Epithelial cell of esophagus (primary cell): ENCODE results near the gene TIMM10B.

Experiments
- DNase-seq: peaks from one replicate; pipeline ENCODE4 v3.0.0; 2010; ENCODE audit warnings: low read depth
- H3K4me3 ChIP-seq: 2 replicates; pipeline ENCODE4 v1.5.1; 2011; ENCODE audit warnings: mild to moderate bottlenecking, low read length, control low read depth
- TF ChIP-seq, protein P1 (sequence below): IDR thresholded peaks from 2 replicates; pipeline ENCODE4 v1.5.1; 2011; ENCODE audit warnings: low read depth, mild to moderate bottlenecking, low read length, control low read depth, inconsistent platforms; ENCODE audit not compliant: insufficient read depth; ENCODE audit errors: missing control alignments

The TIMM10B gene

DNA sequence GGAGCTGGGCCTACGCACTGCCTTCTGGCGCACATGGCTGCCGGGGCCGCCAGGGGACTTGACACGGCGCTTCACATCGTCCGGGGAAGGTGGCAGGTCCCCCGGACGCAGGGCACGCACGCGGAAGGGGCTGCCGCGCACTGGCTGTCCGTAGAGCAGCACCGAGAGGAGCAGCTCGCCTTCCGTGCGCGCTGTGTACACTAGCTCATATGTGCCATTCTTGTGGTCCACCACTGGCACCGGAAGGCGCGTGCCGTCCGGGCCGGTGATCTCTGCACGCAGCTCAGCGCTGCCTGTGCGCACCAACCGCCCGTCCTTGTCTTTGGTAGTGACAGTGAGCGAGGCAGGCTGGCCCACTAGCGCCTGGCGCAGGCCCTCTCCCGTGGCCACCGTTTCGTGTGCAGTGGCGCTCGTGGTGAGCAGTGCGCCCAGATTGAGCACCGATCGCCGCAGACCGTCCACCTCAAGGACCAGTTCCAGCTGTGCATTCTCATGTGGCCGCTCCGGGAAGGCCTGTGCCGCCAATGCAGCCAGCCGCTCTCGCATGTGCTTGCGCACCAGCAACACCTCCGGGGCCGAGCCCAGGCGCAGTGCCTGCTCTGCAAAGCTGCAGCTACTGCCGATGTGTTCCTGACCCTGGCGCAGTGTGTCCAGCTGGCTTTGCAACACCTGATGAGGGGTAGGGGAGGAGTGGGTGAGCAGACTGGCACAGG, 24.8 kb upstream of the TIMM10B start:
- TF ChIP-seq, protein P1, sequence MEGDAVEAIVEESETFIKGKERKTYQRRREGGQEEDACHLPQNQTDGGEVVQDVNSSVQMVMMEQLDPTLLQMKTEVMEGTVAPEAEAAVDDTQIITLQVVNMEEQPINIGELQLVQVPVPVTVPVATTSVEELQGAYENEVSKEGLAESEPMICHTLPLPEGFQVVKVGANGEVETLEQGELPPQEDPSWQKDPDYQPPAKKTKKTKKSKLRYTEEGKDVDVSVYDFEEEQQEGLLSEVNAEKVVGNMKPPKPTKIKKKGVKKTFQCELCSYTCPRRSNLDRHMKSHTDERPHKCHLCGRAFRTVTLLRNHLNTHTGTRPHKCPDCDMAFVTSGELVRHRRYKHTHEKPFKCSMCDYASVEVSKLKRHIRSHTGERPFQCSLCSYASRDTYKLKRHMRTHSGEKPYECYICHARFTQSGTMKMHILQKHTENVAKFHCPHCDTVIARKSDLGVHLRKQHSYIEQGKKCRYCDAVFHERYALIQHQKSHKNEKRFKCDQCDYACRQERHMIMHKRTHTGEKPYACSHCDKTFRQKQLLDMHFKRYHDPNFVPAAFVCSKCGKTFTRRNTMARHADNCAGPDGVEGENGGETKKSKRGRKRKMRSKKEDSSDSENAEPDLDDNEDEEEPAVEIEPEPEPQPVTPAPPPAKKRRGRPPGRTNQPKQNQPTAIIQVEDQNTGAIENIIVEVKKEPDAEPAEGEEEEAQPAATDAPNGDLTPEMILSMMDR, result no peak
- H3K4me3 ChIP-seq, result no peak overlapping the region

DNA sequence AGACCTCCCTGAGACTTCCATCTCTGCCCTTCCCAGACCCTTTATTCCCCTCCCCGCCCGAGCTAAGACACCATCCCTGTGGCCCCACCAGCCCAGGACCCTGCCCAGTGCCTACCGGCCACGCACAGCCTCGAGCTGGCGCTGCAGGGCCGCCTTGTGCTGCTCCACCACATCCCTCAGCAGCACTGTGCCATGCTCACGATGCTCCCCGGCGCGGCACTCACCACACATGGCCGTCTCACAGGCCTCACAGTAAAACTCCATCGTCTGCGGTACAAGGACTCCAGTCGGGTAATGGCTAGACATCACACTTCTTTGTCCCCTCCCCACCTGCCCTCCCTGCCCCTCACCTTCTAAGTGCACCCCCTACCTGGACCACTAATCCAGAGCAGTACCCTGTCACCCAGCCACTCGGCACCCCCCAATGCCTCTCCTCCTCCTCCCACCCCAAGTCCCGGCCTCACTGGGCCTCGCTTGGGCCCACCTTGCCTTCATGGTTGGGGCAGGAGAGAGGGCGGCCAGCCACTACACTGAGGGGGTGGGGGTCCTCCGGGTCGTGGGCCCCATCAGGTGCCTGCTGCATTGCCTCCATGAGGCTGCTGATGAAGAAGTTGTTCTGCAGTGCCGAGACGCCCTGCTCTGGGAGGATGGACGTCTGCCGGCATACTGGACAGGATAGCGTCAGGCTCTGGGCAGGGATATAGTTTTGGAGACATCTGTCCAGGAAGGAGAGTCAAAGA, 23.6 kb upstream of the TIMM10B start:
- H3K4me3 ChIP-seq, result no peak overlapping the region
- no peak for DNase-seq
- TF ChIP-seq, protein P1, result no peak

More for the DNA sequence above, 24.8 kb upstream of the TIMM10B start:
- DNase-seq, result no peak

DNA sequence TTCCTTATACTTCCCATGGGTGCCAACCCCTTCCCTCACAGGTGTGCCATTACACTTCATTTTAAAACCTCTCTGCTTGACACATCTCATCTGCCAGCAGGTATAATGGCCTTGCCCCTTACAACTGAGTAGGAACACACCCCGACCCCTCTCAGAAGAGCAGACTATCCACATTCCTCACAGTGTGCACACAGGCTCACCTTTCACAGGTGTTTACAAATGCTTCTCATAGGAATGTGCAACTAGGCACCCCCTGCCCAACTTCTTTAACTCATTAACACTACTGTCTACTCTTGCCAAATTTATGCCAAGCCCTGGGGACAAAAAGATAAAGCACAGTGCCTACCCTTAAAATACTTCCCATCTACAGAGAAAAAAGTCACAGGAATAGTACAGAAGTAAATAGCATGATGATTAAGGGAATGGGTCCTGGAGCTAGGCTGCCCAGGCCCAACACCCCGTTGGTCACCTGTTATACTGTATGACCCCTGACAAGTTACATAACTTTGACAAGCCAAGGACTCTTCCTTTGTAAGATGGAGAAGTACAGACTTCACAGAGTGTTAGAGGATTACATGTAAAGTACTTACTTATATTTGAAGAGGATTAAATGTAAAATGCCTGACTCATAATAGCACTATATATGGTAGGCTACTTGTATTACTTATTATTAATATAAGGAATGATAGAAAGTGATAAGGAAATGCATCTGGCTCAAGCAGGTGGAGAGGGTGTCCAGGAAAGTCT, 22.8 kb upstream of the TIMM10B start:
- no peak for DNase-seq
- TF ChIP-seq, protein P1, result no peak
- no peak overlapping the region for H3K4me3 ChIP-seq

DNA sequence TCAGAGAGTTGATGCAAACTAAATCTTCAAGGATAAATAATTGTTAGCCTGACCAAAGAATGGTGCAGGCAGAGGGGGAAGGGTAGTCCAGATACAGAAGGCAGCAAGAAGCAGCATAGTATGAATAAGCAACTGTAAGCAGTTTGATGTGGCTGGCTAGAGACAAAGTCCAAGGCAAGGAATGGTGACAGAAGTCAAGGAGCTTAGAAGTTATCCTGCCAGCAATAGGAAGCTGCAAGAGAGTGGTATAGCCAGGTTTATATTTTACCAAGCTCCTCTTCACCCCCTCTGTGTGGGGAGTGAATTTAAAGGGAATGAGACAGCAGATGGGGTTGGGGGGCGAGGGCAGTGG, 22.2 kb upstream of the TIMM10B start:
- TF ChIP-seq, protein P1, result no peak
- DNase-seq, result no peak
- H3K4me3 ChIP-seq, result no peak overlapping the region

DNA sequence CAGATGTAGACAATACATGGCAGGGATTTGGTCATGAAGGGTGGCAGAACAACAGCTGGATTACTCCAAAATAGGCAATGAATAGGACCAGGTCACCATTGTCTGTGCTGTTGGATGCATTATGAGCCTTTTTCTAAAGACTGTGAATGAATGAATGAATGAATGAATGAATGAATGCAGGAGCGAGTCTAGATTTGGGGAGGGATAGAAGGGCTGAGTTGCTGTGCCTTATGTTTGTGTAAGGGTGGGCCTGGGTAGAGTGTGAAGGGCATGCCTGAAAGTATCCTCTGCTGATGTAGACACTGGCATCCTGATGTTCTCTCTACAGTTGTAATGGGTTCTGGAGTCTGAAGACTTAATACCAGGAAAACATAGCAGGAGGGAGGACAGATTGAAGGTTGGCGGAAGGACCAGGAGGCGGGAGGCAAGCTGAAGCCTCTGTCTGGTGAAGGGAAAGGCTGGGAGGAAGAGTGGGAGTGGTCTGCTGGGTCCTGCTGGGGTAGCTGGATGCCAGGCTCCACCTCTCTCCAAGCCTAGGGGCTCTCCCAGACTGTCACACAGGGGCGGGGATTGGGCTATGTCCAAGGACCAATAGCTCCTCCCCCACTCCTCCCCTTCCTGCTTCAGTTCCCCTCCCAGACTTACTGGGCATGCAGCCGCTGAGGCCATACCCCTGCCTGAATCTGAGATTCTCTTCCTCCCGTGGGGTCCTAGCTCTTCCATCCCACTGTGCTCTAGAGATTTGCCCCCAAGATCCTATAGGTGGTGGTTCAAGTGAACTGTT, 12.4 kb upstream of the TIMM10B start:
- TF ChIP-seq, protein P1, result no peak
- DNase-seq, result peak; percentile 83
- no peak overlapping the region for H3K4me3 ChIP-seq

DNA sequence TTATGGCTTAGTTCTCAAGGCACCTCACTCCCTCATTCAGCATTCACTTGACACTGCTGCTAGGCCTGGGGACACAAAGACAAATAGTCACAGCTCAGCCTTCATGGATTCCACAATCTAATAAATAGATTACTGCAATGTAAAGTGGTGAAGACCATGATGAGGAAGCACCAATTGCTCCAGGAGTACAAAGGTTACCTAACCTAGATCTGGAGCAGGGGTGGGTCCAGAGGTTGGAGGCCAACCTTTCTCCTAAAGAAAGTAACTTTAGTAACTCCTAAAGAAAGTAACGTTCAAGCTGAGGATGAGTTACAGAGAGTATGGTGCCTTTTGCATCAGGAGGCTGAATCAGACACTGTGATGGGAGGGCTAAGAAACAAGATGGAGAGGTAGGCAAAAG, 11.7 kb upstream of the TIMM10B start:
- no peak overlapping the region for H3K4me3 ChIP-seq
- TF ChIP-seq, protein P1, result no peak
- no peak for DNase-seq
